Medulla oblongata (tissue), 1 donor: ENCODE measurements around the gene DBF4B.

ENCODE experiments used
- DNase-seq: peaks from one replicate; pipeline ENCODE4 v3.0.0-alpha.2; 2015; ENCODE audit errors: extremely low spot score

DBF4B gene

GRCh38 chr17:44760474-44761308, 52.2 kb downstream of the DBF4B start:
- DNase-seq: no peak

GRCh38 chr17:44761932-44762810, 53.7 kb downstream of the DBF4B start:
- DNase-seq: no peak

- no peak for DNase-seq
Measured at GRCh38 chr17:44763170-44763569, 54.7 kb downstream of the DBF4B start.

GRCh38 chr17:44765965-44766364, 57.5 kb downstream of the DBF4B start:
- DNase-seq: no peak

GRCh38 chr17:44766409-44767038, 58.1 kb downstream of the DBF4B start:
- peak; percentile 12 for DNase-seq

- no peak for DNase-seq
Measured at GRCh38 chr17:44767493-44767892, 59.0 kb downstream of the DBF4B start.

- DNase-seq: no peak
Measured at GRCh38 chr17:44768505-44769142, 60.2 kb downstream of the DBF4B start.

GRCh38 chr17:44769230-44769629, 60.8 kb downstream of the DBF4B start:
- DNase-seq: no peak

- no peak for DNase-seq
Measured at GRCh38 chr17:44769647-44770084, 61.2 kb downstream of the DBF4B start.

GRCh38 chr17:44770166-44770925, 61.9 kb downstream of the DBF4B start:
- no peak for DNase-seq

- DNase-seq: no peak
Measured at GRCh38 chr17:44772308-44773045, 64.0 kb downstream of the DBF4B start.

GRCh38 chr17:44773140-44773539, 64.7 kb downstream of the DBF4B start:
- DNase-seq: no peak

GRCh38 chr17:44774271-44775135, 66.0 kb downstream of the DBF4B start:
- DNase-seq: peak; percentile 79

GRCh38 chr17:44775136-44775837, 66.8 kb downstream of the DBF4B start:
- peak; percentile 95 for DNase-seq

GRCh38 chr17:44775838-44776621, 67.6 kb downstream of the DBF4B start:
- no peak for DNase-seq

- DNase-seq: no peak
Measured at GRCh38 chr17:44776628-44777393, 68.3 kb downstream of the DBF4B start.
